Large intestine (tissue), 3 donors: ENCODE measurements around the gene LIMCH1. TPM values are rescaled to one million over a fixed set of nuclear protein-coding genes. Genes with fewer than 3 reads are reported as not detected.

Experiments used
- DNase-seq, 2 donors: peaks; one replicate each; pipeline versions ENCODE4 v3.0.0 to v3.0.0-alpha.2; 2013
- H3K27ac ChIP-seq: one replicate; pipeline ENCODE4 v1.5.1; 2013; ENCODE audit warnings: low read length
- H3K27me3 ChIP-seq: 2 replicates; pipeline ENCODE4 v1.6.1; 2013; ENCODE audit warnings: low read length; ENCODE audit not compliant: control insufficient read depth, insufficient read depth
- H3K36me3 ChIP-seq: 2 replicates; pipeline ENCODE4 v1.6.1; 2013; ENCODE audit warnings: low read length; ENCODE audit not compliant: control insufficient read depth, insufficient read depth
- H3K4me1 ChIP-seq: one replicate; pipeline ENCODE4 v1.6.1; 2013; ENCODE audit warnings: low read length; ENCODE audit not compliant: control insufficient read depth, insufficient read depth
- H3K4me3 ChIP-seq: one replicate; pipeline ENCODE4 v1.5.1; 2013; ENCODE audit warnings: low read length
- H3K9me3 ChIP-seq: one replicate; pipeline ENCODE4 v1.6.1; 2013; ENCODE audit warnings: mild to moderate bottlenecking, low read depth, low read length, moderate library complexity; ENCODE audit not compliant: control insufficient read depth
- WGBS: methylation state at CpG from one replicate; pipeline ENCODE4 v1.1.5; 2013; ENCODE audit warnings: low lambda C conversion rate; ENCODE audit not compliant: insufficient coverage; 5-methylcytosine and 5-hydroxymethylcytosine counted together
- polyA plus RNA-seq: library from polyadenylated mRNA; unstranded; fragments of 120-200 nt; gene quantifications from one replicate; pipeline ENCODE4 v1.2.1, GENCODE V29; 2013

LIMCH1 gene
- polyA plus RNA-seq, 1 donor = 18.6 TPM

GRCh38 chr4:41528512-41529205 lies 9.3 kb upstream of the LIMCH1 start:
- no peaks in the 10 kb centered on the region for H3K9me3 ChIP-seq
- no peaks in the 10 kb centered on the region for H3K4me1 ChIP-seq
- H3K36me3 ChIP-seq = no peaks in the 10 kb centered on the region
- WGBS = no CpG with 5 or more reads among the region's 6 CpGs
- H3K27ac ChIP-seq = no peak overlapping the region
- no peak for DNase-seq
- no peak overlapping the region for H3K4me3 ChIP-seq
- H3K27me3 ChIP-seq = no peaks in the 10 kb centered on the region

GRCh38 chr4:41530741-41531140 lies 7.2 kb upstream of the LIMCH1 start:
- no CpG with 5 or more reads among the region's 5 CpGs for WGBS
- Histone ChIP-seq H3K27ac (no peak overlapping the region), H3K9me3 (no peaks in the 10 kb centered on the region), H3K4me3 (no peak overlapping the region), H3K4me1 (no peaks in the 10 kb centered on the region), H3K27me3 (no peaks in the 10 kb centered on the region), H3K36me3 (no peaks in the 10 kb centered on the region)
- no peak for DNase-seq

GRCh38 chr4:41532336-41532735 lies 5.6 kb upstream of the LIMCH1 start:
- no peaks in the 10 kb centered on the region for H3K36me3 ChIP-seq
- no peak overlapping the region for H3K27ac ChIP-seq
- H3K27me3 ChIP-seq = no peaks in the 10 kb centered on the region
- H3K4me1 ChIP-seq = no peaks in the 10 kb centered on the region
- no peak overlapping the region for H3K4me3 ChIP-seq
- no peak for DNase-seq
- 100% methylated on average over 2 of the region's 7 CpGs for WGBS
- H3K9me3 ChIP-seq = no peaks in the 10 kb centered on the region

- WGBS = no CpG with 5 or more reads among the region's 2 CpGs
- DNase-seq = no peak
- Histone ChIP-seq H3K9me3 (no peaks in the 10 kb centered on the region), H3K4me1 (no peaks in the 10 kb centered on the region), H3K27ac (no peak overlapping the region), H3K27me3 (peaks cover 2% of the 10 kb centered on the region), H3K4me3 (no peak overlapping the region), H3K36me3 (no peaks in the 10 kb centered on the region)
Observed at GRCh38 chr4:41532882-41533281, 5.1 kb upstream of the LIMCH1 start.

- 72% methylated on average over 2 of the region's 3 CpGs for WGBS
- no peaks in the 10 kb centered on the region for H3K4me1 ChIP-seq
- peaks cover 5% of the 10 kb centered on the region for H3K27me3 ChIP-seq
- no peak overlapping the region for H3K4me3 ChIP-seq
- DNase-seq = no peak
- no peak overlapping the region for H3K27ac ChIP-seq
- H3K9me3 ChIP-seq = no peaks in the 10 kb centered on the region
- no peaks in the 10 kb centered on the region for H3K36me3 ChIP-seq
Observed at GRCh38 chr4:41533680-41534079, 4.3 kb upstream of the LIMCH1 start.

- Histone ChIP-seq H3K27ac (no peak overlapping the region), H3K36me3 (no peaks in the 10 kb centered on the region), H3K4me1 (no peaks in the 10 kb centered on the region), H3K9me3 (no peaks in the 10 kb centered on the region), H3K27me3 (peaks cover 8% of the 10 kb centered on the region), H3K4me3 (no peak overlapping the region)
- no peak for DNase-seq
Observed at GRCh38 chr4:41534404-41534803, 3.6 kb upstream of the LIMCH1 start.

- Histone ChIP-seq H3K36me3 (no peaks in the 10 kb centered on the region), H3K4me1 (no peaks in the 10 kb centered on the region), H3K9me3 (no peaks in the 10 kb centered on the region), H3K27me3 (peaks cover 12% of the 10 kb centered on the region), H3K27ac (no peak overlapping the region), H3K4me3 (no peak overlapping the region)
- WGBS = 56% methylated on average over 5 of the region's 6 CpGs
- DNase-seq = no peak
Observed at GRCh38 chr4:41535911-41536371, 2.0 kb upstream of the LIMCH1 start.

GRCh38 chr4:41537292-41537890 lies 566 bp upstream of the LIMCH1 start:
- Histone ChIP-seq H3K36me3 (no peaks in the 10 kb centered on the region), H3K27me3 (peaks cover 12% of the 10 kb centered on the region), H3K9me3 (no peaks in the 10 kb centered on the region), H3K4me1 (no peaks in the 10 kb centered on the region), H3K4me3 (no peak overlapping the region), H3K27ac (no peak overlapping the region)
- no CpG with 5 or more reads among the region's 1 CpG for WGBS
- DNase-seq = no peak

GRCh38 chr4:41538887-41539498 lies 1.0 kb downstream of the LIMCH1 start:
- no peak for DNase-seq
- H3K9me3 ChIP-seq = no peaks in the 10 kb centered on the region
- peaks cover 12% of the 10 kb centered on the region for H3K27me3 ChIP-seq
- no peak overlapping the region for H3K4me3 ChIP-seq
- WGBS = no CpG with 5 or more reads among the region's 12 CpGs
- no peaks in the 10 kb centered on the region for H3K4me1 ChIP-seq
- no peaks in the 10 kb centered on the region for H3K36me3 ChIP-seq
- no peak overlapping the region for H3K27ac ChIP-seq

- H3K4me3 ChIP-seq = no peak overlapping the region
- DNase-seq = no peak
- H3K36me3 ChIP-seq = no peaks in the 10 kb centered on the region
- no peak overlapping the region for H3K27ac ChIP-seq
- peaks cover 12% of the 10 kb centered on the region for H3K27me3 ChIP-seq
- H3K4me1 ChIP-seq = no peaks in the 10 kb centered on the region
- H3K9me3 ChIP-seq = no peaks in the 10 kb centered on the region
Observed at GRCh38 chr4:41539711-41540110, 1.8 kb downstream of the LIMCH1 start.

GRCh38 chr4:41540687-41541086 lies 2.7 kb downstream of the LIMCH1 start:
- Histone ChIP-seq H3K27ac (no peak overlapping the region), H3K36me3 (no peaks in the 10 kb centered on the region), H3K27me3 (peaks cover 12% of the 10 kb centered on the region), H3K4me1 (no peaks in the 10 kb centered on the region), H3K9me3 (no peaks in the 10 kb centered on the region), H3K4me3 (no peak overlapping the region)
- no CpG with 5 or more reads among the region's 5 CpGs for WGBS
- DNase-seq = no peak
